LNCAP (cell line): Measurements from ENCODE around the gene PGLYRP4.

Experiments used
- CTCF ChIP-seq: fragments of 450-650 bp; IDR thresholded peaks from 2 replicates; pipeline ENCODE4 v1.5.1; 2017; ENCODE audit warnings: mild to moderate bottlenecking

PGLYRP4 gene

GRCh38 chr1:153302308-153302707 is 46.3 kb downstream of the PGLYRP4 start:
- no peak for TF ChIP-seq CTCF

- no peak for TF ChIP-seq CTCF
These were observed 54.8 kb downstream of the PGLYRP4 start for GRCh38 chr1:153293851-153294250.

- TF ChIP-seq CTCF, result no peak
These were observed 55.2 kb downstream of the PGLYRP4 start for GRCh38 chr1:153293480-153293775.

- no peak for TF ChIP-seq CTCF
These were observed 55.7 kb downstream of the PGLYRP4 start for GRCh38 chr1:153292740-153293479.

GRCh38 chr1:153292185-153292584 is 56.5 kb downstream of the PGLYRP4 start:
- no peak for TF ChIP-seq CTCF

- no peak for TF ChIP-seq CTCF
These were observed 57.1 kb downstream of the PGLYRP4 start for GRCh38 chr1:153291514-153291913.

- peak; percentile 86 for TF ChIP-seq CTCF
These were observed 59.9 kb downstream of the PGLYRP4 start for GRCh38 chr1:153288634-153289275.
